ENCODE measurements around the gene AP1G2.
A peak's percentile ranks its signal among the peaks of the same experiment; 100 is the strongest.

The AP1G2 gene

DNA sequence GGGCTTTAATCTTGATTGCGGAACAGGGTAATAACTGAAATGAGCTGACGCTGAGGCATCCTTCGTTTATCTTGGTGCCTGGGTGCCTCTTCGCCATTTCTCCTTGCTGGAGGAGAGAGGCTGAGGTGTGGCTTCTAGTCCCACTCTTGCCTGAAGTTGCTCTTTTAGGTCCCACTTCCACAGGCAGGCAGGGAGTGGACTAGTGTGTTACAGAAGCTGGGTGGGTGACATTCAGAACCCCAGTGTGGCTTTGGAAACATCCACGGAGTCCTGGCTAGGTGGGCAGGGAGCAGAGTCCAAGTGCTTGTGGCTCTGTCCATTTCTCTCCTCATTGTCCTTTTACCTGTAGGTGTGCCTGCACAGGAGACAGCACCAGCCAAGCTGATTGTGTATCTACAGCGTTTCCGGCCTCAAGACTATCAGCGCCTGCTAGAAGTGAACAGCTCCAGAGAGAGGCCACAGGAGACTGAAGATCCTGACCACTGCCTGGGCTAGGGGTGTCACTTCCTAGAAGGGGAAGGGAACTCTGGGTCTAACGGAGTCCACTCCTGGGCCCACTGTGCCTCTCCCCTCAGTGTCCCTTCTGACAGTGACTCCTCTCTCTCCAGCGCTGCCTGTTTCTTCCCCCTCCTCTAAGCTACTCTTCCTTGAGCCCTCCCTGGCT lies 9.1 kb downstream of the AP1G2 start:
- H3K27ac ChIP-seq = peak overlapping the region; percentile 88; the same call in 1 of the 2 replicates
- no peak for TF ChIP-seq ZFX (IDR thresholded peaks at IDR 0.05; ENCODE audit: borderline replicate concordance)
- TF ChIP-seq, protein P1, sequence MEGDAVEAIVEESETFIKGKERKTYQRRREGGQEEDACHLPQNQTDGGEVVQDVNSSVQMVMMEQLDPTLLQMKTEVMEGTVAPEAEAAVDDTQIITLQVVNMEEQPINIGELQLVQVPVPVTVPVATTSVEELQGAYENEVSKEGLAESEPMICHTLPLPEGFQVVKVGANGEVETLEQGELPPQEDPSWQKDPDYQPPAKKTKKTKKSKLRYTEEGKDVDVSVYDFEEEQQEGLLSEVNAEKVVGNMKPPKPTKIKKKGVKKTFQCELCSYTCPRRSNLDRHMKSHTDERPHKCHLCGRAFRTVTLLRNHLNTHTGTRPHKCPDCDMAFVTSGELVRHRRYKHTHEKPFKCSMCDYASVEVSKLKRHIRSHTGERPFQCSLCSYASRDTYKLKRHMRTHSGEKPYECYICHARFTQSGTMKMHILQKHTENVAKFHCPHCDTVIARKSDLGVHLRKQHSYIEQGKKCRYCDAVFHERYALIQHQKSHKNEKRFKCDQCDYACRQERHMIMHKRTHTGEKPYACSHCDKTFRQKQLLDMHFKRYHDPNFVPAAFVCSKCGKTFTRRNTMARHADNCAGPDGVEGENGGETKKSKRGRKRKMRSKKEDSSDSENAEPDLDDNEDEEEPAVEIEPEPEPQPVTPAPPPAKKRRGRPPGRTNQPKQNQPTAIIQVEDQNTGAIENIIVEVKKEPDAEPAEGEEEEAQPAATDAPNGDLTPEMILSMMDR (IDR thresholded peaks at IDR 0.05) = no peak

DNA sequence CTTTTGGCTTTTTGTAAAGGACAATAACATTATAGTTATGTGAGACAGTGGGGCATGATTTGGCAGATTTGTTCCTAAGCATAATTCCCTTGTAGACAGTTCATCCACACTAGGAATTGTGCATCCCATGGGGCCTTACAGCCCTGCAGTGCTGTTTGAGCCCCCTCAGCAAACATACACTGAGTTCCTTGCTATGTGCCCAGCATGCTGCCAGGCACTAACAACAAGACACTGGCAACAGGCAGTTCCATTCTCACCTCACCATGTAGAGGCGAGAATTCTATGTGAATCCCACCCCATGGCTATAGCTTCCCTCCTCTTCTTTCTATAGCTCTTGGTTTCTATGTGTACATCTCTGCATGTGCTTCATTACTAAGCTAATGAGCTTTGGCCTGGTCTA lies 9.6 kb downstream of the AP1G2 start:
- H3K27ac ChIP-seq = peak overlapping the region; percentile 88
- no peak for TF ChIP-seq ZFX (IDR thresholded peaks at IDR 0.05; ENCODE audit: borderline replicate concordance)
- TF ChIP-seq, protein P1 (IDR thresholded peaks at IDR 0.05) = no peak

DNA sequence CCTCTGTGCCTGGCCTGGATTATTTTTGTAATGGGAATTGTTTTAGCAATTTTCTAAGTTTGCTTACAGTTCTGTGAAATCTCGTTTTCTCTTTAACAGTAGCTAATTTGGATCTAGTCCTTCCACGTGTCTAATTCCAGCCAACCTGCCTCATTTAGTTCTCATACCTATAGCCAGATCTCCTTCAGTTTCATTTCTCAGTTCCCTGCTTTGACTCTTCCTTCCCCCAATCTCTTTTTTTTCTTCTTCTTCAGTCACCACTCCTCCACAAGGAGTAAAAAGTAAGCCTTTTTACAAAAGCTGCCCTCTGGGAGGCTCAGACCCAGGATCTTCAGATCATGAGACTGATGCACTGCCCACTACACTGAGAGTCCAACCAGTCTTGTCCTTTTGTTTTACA lies 10.1 kb downstream of the AP1G2 start:
- peak overlapping the region; percentile 88 for H3K27ac ChIP-seq
- TF ChIP-seq, protein P1 (IDR thresholded peaks at IDR 0.05) = no peak
- no peak for TF ChIP-seq ZFX (IDR thresholded peaks at IDR 0.05; ENCODE audit: borderline replicate concordance)

DNA sequence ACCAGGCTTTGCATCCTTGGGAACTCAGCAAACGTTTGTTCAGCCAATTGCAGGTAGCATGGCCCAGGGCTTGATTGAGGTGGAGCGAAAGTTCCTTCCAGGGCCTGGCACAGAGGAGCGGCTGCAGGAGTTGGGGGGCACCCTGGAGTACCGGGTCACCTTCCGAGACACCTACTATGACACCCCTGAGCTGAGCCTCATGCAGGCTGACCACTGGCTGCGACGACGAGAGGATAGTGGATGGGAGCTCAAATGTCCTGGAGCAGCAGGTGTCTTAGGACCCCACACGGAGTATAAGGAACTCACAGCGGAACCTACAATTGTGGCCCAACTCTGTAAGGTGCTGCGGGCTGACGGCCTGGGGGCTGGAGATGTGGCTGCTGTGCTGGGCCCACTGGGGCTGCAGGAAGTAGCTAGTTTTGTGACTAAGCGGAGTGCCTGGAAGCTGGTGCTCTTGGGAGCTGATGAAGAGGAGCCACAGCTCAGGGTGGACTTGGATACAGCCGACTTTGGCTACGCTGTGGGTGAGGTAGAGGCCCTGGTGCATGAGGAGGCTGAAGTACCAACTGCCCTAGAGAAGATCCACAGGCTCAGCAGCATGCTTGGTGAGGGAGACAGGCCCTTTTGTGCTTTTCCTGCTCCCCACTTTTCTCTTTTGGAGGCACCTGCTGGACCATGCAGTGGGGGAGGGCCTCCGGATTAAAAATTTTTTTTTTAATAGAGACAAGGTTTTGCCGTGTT lies 10.7 kb downstream of the AP1G2 start:
- H3K27ac ChIP-seq = peak overlapping the region; percentile 88
- no peak for TF ChIP-seq ZFX (IDR thresholded peaks at IDR 0.05; ENCODE audit: borderline replicate concordance)
- TF ChIP-seq, protein P1 (IDR thresholded peaks at IDR 0.05) = no peak

DNA sequence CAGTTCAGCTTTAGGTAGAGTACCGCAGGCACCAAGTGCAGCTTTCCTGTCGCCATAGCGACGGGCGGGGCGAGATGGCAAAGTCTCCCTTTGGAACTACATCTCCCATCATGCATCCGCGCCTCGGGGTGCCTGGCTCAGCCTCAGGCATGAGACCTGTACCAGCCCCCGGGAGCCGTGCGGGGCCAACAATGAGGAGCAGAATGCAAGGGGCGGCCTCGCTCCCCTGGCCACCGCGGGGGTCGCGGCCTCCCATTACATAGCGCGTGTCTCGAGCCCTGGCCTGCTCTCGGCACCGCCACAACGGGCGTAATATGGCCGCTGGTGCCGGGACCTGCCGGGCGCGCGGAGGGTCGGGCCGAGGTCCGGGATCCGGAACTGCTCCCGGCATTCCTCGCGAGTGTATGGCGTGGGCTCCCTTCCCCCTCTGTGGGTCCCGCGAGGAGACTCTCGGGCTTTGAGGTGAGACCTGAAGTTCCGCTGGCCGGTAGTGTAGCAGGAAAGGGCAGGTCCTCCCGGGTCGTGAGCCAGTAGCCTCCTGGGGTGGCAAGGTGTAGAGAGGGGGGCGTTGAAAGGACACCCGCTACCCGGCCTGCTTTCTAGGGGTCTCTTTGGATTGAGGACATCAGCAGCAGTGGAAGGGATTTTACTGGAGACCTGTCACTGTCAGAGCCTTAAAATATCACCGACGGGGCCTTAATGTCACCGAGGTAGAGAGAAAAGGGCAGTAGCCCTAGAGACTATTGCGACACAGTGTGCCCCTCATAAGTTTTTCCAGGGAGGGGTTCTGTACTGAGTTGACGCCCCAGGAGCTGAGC lies 11.5 kb downstream of the AP1G2 start, which contains the start of gene THTPA:
THTPA (plus strand) TSS at position 390 of the 818 bp plus-strand sequence. CDS start 487 bp downstream, outside the sequence.
- H3K27ac ChIP-seq = peak within 1 kb of the TSS; percentile 88
- TF ChIP-seq, protein P1 (IDR thresholded peaks at IDR 0.05) = no peak
- no peak for TF ChIP-seq ZFX (IDR thresholded peaks at IDR 0.05; ENCODE audit: borderline replicate concordance)

DNA sequence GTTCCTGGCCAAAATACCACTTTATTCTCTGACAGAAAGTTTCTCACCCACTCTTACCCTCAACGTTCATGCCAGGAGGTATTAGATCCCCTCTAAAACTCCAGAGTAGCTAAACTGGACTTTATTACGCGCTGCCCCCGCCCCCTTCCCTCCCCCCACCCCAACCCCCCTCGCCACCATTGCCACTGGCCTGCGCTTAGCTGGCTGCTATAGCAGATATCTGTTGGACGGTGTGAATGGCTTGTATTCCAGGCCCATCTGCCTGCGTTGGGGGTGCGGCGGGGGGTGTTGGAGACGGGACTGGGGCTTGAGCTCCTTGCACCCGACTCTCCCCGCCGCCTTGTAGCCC lies 12.1 kb downstream of the AP1G2 start:
- TF ChIP-seq ZFX (IDR thresholded peaks at IDR 0.05; ENCODE audit: borderline replicate concordance) = no peak
- TF ChIP-seq, protein P1 (IDR thresholded peaks at IDR 0.05) = no peak
- H3K27ac ChIP-seq = peak overlapping the region; percentile 88

Measured in 22Rv1 (cell line).